Kidney (tissue), 14 donors: ENCODE measurements around the gene NDRG2. TPM values are rescaled to one million over a fixed set of nuclear protein-coding genes. Genes with fewer than 3 reads are reported as not detected.
A peak's percentile ranks its signal among the peaks of the same experiment; 100 is the strongest.

Experiments used
- DNase-seq, 5 donors: peaks; one replicate each; pipeline ENCODE4 v3.0.0-alpha.2; 2013 to 2020
- FAIRE-seq: peaks from 2 replicates; lab custom pipeline; 2012; peaks lifted over from hg19 to GRCh38; lab: Jason Lieb, UNC
- H3K27ac ChIP-seq, 2 donors: one replicate each; pipeline ENCODE4 v1.7.0; 2013; ENCODE audit warnings: low read depth in 2 of 2, low read length in 2 of 2, inconsistent platforms in 1 of 2
- H3K27me3 ChIP-seq: one replicate; pipeline ENCODE4 v1.7.1; 2013; ENCODE audit warnings: low read length, inconsistent platforms; ENCODE audit not compliant: control insufficient read depth, insufficient read depth
- H3K36me3 ChIP-seq, 3 donors: one replicate each; pipeline versions ENCODE4 v1.7.0 to v1.7.1; 2013; ENCODE audit warnings: low read length in 3 of 3, control low read depth in 1 of 3, inconsistent platforms in 1 of 3; ENCODE audit not compliant: insufficient read depth in 3 of 3, control insufficient read depth in 2 of 3
- H3K4me1 ChIP-seq, 3 donors: one replicate each; pipeline versions ENCODE4 v1.7.0 to v1.7.1; 2013; ENCODE audit warnings: low read length in 3 of 3, inconsistent platforms in 1 of 3, low read depth in 1 of 3; ENCODE audit not compliant: control insufficient read depth in 2 of 3, insufficient read depth in 2 of 3
- H3K4me3 ChIP-seq, 3 donors: one replicate each; pipeline versions ENCODE4 v1.7.0 to v1.8.1; 2013; ENCODE audit warnings: low read length in 3 of 3, control low read depth in 1 of 3, inconsistent platforms in 1 of 3
- H3K9ac ChIP-seq, 3 donors: one replicate each; pipeline versions ENCODE4 v1.7.0 to v1.7.1; 2013; ENCODE audit warnings: low read length in 3 of 3, control low read depth in 1 of 3, inconsistent platforms in 1 of 3
- H3K9me3 ChIP-seq, 3 donors: one replicate each; pipeline versions ENCODE4 v1.7.0 to v1.7.1; 2013; ENCODE audit warnings: low read length in 3 of 3, control low read depth in 1 of 3, inconsistent platforms in 1 of 3; ENCODE audit not compliant: control insufficient read depth in 2 of 3, insufficient read depth in 1 of 3
- CTCF ChIP-seq: IDR thresholded peaks from 3 replicates; pipeline ENCODE4 v1.5.1; 2012; ENCODE audit warnings: mild to moderate bottlenecking, moderate library complexity, borderline replicate concordance; ENCODE audit not compliant: insufficient read depth; ENCODE audit errors: extremely low read depth
- intact Hi-C: fragments of 100-400 bp; cut with DNase I; formaldehyde crosslinking; loops from one replicate; pipeline ENCODE4 v1.11.1; 2022
- polyA plus RNA-seq: library from polyadenylated mRNA; stranded (reverse); fragments of 350-450 nt; fragmentation: Illumina TruSeq; extraction: RNeasy Lipid Tissue Mini Kit (QIAGEN cat#74804); gene quantifications from one replicate; pipeline ENCODE4 v1.2.3, GENCODE V29; 2014; ENCODE audit warnings: low read depth, low replicate concordance; ENCODE audit not compliant: insufficient read depth
- total RNA-seq: library from RNA; stranded (reverse); fragmentation: NEBNext Ultra II Directional; extraction: Animal tissue kit (Norgen Biotek cat#: 25700); gene quantifications from one replicate; pipeline ENCODE4 v1.2.1, GENCODE V29; 2021
- donor health status: control.
- donor health status: control.
- donor health status: control.
- donor health status: control.
- donor health status: control.
- donor health status: DM: yes; HTN: yes; CAD: no.
- donor health status: Normal renal cell carcinoma (clear cell type).

The NDRG2 gene
- total and polyA plus RNA-seq, 2 donors from 2014 or later: 86.2 to 209 TPM

- no peaks in the 10 kb centered on the region for H3K9me3 ChIP-seq
- no peaks in the 10 kb centered on the region for H3K27me3 ChIP-seq
- peaks cover 0 to 4% (median 0%) of the 10 kb centered on the region in 3 donors for H3K4me1 ChIP-seq
- no peak overlapping the region for H3K4me3 ChIP-seq
- no peak for DNase-seq
- no peak for TF ChIP-seq CTCF
- H3K27ac ChIP-seq: no peak overlapping the region
- no peak overlapping the region for H3K9ac ChIP-seq
- H3K36me3 ChIP-seq: peaks cover 0 to 24% (median 16%) of the 10 kb centered on the region in 3 donors
- FAIRE-seq: no peak
- intact Hi-C loops: loop anchor here (10.0 kb wide), 1 partner anchor 67 kb away; no protein-coding TSS in a partner anchor
These were observed 7.2 kb downstream of the NDRG2 start for GRCh38 chr14:21017528-21018245.

GRCh38 chr14:21016413-21017190 lies 8.3 kb downstream of the NDRG2 start:
- no peak overlapping the region for H3K4me3 ChIP-seq
- peaks cover 0 to 24% (median 16%) of the 10 kb centered on the region in 3 donors for H3K36me3 ChIP-seq
- no peak for DNase-seq
- intact Hi-C loops: loop anchor here (10.0 kb wide), 1 partner anchor 68 kb away; no protein-coding TSS in a partner anchor
- peaks cover 0 to 4% (median 0%) of the 10 kb centered on the region in 3 donors for H3K4me1 ChIP-seq
- H3K9me3 ChIP-seq: no peaks in the 10 kb centered on the region
- TF ChIP-seq CTCF: no peak
- no peak for FAIRE-seq
- no peaks in the 10 kb centered on the region for H3K27me3 ChIP-seq
- no peak overlapping the region for H3K27ac ChIP-seq
- no peak overlapping the region for H3K9ac ChIP-seq

- Histone ChIP-seq H3K9me3 (no peaks in the 10 kb centered on the region), H3K4me3 (no peak overlapping the region), H3K36me3 (peaks cover 0 to 18% (median 16%) of the 10 kb centered on the region in 3 donors), H3K27me3 (no peaks in the 10 kb centered on the region), H3K9ac (peak overlapping the region in 1 of 3 donors; percentile 32), H3K27ac (no peak overlapping the region), H3K4me1 (peaks cover 0 to 4% (median 0%) of the 10 kb centered on the region in 3 donors)
- intact Hi-C loops: loop anchor here (10.0 kb wide), 1 partner anchor 69 kb away; no protein-coding TSS in a partner anchor
- FAIRE-seq: no peak
- DNase-seq: no peak
- no peak for TF ChIP-seq CTCF
These were observed 9.5 kb downstream of the NDRG2 start for GRCh38 chr14:21015312-21015711.
